ENCODE results near the gene RNF17. TPM values are rescaled to one million over a fixed set of nuclear protein-coding genes. Genes with fewer than 3 reads are reported as not detected.
"Not testable (repeated sequence)": the region's sequence is repeated elsewhere in the genome, so short reads cannot be mapped to it uniquely, and the experiment has no call there.

Gene RNF17
- total RNA-seq, 1 experiment from 2014 or later, result not detected

GRCh38 chr13:24764276-24764630 is 284 bp downstream of the RNF17 start:
- no peak overlapping the region for H3K4me3 ChIP-seq (ENCODE audit: insufficient read depth, low read depth, low read length)
- no peaks in the 10 kb centered on the region for H3K27me3 ChIP-seq (ENCODE audit: control insufficient read depth, insufficient read depth, low read length)
- peak; percentile 13 for DNase-seq

DNA sequence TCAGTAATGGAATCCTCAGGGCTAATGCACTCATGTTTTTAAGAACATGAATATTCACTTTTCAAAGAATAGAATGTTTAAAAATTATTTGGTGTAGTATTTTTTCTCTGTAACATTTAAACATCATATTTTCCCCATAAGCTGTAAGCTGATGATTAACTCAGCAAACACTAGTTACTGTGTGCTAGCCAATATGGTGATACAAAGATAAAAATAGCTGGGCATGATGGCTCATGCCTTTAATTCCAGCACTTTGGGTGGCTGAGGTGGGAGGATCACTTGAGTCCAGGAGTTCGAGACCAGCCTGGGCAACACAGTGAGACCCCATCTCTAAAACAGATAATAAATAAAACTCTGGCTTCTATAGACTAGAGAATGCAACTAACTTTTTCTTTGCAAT is 13.2 kb downstream of the RNF17 start:
- H3K36me3 ChIP-seq (replicated peaks; ENCODE audit: control insufficient read depth, insufficient read depth, low read length), result no peaks in the 10 kb centered on the region
- no peaks in the 10 kb centered on the region for H3K27me3 ChIP-seq (ENCODE audit: control insufficient read depth, insufficient read depth, low read length)
- no peak overlapping the region for H3K4me3 ChIP-seq (ENCODE audit: insufficient read depth, low read depth, low read length)
- DNase-seq, result no peak

More at GRCh38 chr13:24764276-24764630, 284 bp downstream of the RNF17 start:
- H3K36me3 ChIP-seq (replicated peaks; ENCODE audit: control insufficient read depth, insufficient read depth, low read length), result no peaks in the 10 kb centered on the region

GRCh38 chr13:24784319-24784718 is 20.4 kb downstream of the RNF17 start:
- Histone ChIP-seq H3K4me3 (ENCODE audit: insufficient read depth, low read depth, low read length) (no peak overlapping the region), H3K36me3 (replicated peaks; ENCODE audit: control insufficient read depth, insufficient read depth, low read length) (no peaks in the 10 kb centered on the region), H3K27me3 (ENCODE audit: control insufficient read depth, insufficient read depth, low read length) (no peaks in the 10 kb centered on the region)
- DNase-seq, result no peak

- H3K4me3 ChIP-seq (ENCODE audit: insufficient read depth, low read depth, low read length), result no peak overlapping the region
- DNase-seq, result no peak
Measured at GRCh38 chr13:24788538-24788937, 24.6 kb downstream of the RNF17 start.

GRCh38 chr13:24802074-24802473 is 38.1 kb downstream of the RNF17 start:
- DNase-seq, result no peak
- H3K27me3 ChIP-seq (ENCODE audit: control insufficient read depth, insufficient read depth, low read length), result no peaks in the 10 kb centered on the region
- no peaks in the 10 kb centered on the region for H3K36me3 ChIP-seq (replicated peaks; ENCODE audit: control insufficient read depth, insufficient read depth, low read length)
- H3K4me3 ChIP-seq (ENCODE audit: insufficient read depth, low read depth, low read length), result no peak overlapping the region

More at GRCh38 chr13:24788538-24788937, 24.6 kb downstream of the RNF17 start:
- Histone ChIP-seq H3K36me3 (replicated peaks; ENCODE audit: control insufficient read depth, insufficient read depth, low read length) (no peaks in the 10 kb centered on the region), H3K27me3 (ENCODE audit: control insufficient read depth, insufficient read depth, low read length) (no peaks in the 10 kb centered on the region)

GRCh38 chr13:24821207-24821606 is 57.2 kb downstream of the RNF17 start:
- Histone ChIP-seq H3K27me3 (ENCODE audit: control insufficient read depth, insufficient read depth, low read length) (no peaks in the 10 kb centered on the region), H3K36me3 (replicated peaks; ENCODE audit: control insufficient read depth, insufficient read depth, low read length) (no peaks in the 10 kb centered on the region), H3K4me3 (ENCODE audit: insufficient read depth, low read depth, low read length) (no peak overlapping the region)
- DNase-seq, result no peak

GRCh38 chr13:24822640-24823039 is 58.7 kb downstream of the RNF17 start:
- no peaks in the 10 kb centered on the region for H3K27me3 ChIP-seq (ENCODE audit: control insufficient read depth, insufficient read depth, low read length)
- no peaks in the 10 kb centered on the region for H3K36me3 ChIP-seq (replicated peaks; ENCODE audit: control insufficient read depth, insufficient read depth, low read length)
- no peak overlapping the region for H3K4me3 ChIP-seq (ENCODE audit: insufficient read depth, low read depth, low read length)
- DNase-seq, result no peak

GRCh38 chr13:24823122-24823710 is 59.2 kb downstream of the RNF17 start:
- H3K36me3 ChIP-seq (replicated peaks; ENCODE audit: control insufficient read depth, insufficient read depth, low read length); H3K4me3 ChIP-seq (ENCODE audit: insufficient read depth, low read depth, low read length); DNase-seq; H3K27me3 ChIP-seq (ENCODE audit: control insufficient read depth, insufficient read depth, low read length): not testable (repeated sequence)

DNA sequence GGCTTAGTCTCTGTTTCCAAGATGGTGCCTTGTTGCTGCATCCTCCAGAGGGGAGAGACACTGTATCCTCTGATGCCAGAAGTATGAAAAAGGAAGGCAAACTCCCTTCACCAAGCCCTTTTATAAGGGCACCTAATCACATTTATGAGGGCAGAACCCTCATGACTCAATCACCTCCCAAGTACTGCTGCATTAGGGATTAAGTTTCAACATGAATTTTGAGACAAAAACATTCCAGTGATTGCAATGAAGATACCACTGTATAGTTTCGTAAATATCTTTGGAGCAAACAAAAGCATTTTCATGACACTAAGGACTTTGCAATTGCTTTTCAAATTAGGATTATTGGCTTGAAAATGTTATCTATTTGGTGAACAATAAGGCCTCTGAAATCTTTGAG is 63.8 kb downstream of the RNF17 start:
- Histone ChIP-seq H3K36me3 (replicated peaks; ENCODE audit: control insufficient read depth, insufficient read depth, low read length) (no peaks in the 10 kb centered on the region), H3K27me3 (ENCODE audit: control insufficient read depth, insufficient read depth, low read length) (no peaks in the 10 kb centered on the region), H3K4me3 (ENCODE audit: insufficient read depth, low read depth, low read length) (no peak overlapping the region)
- DNase-seq, result no peak

GRCh38 chr13:24834902-24835510 is 71.0 kb downstream of the RNF17 start:
- DNase-seq, result no peak
- H3K4me3 ChIP-seq (ENCODE audit: insufficient read depth, low read depth, low read length), result no peak overlapping the region

GRCh38 chr13:24837528-24837927 is 73.6 kb downstream of the RNF17 start:
- not testable (repeated sequence) for H3K27me3 ChIP-seq (ENCODE audit: control insufficient read depth, insufficient read depth, low read length); H3K4me3 ChIP-seq (ENCODE audit: insufficient read depth, low read depth, low read length); H3K36me3 ChIP-seq (replicated peaks; ENCODE audit: control insufficient read depth, insufficient read depth, low read length); DNase-seq

More at GRCh38 chr13:24834902-24835510, 71.0 kb downstream of the RNF17 start:
- Histone ChIP-seq H3K27me3 (ENCODE audit: control insufficient read depth, insufficient read depth, low read length) (no peaks in the 10 kb centered on the region), H3K36me3 (replicated peaks; ENCODE audit: control insufficient read depth, insufficient read depth, low read length) (no peaks in the 10 kb centered on the region)

DNA sequence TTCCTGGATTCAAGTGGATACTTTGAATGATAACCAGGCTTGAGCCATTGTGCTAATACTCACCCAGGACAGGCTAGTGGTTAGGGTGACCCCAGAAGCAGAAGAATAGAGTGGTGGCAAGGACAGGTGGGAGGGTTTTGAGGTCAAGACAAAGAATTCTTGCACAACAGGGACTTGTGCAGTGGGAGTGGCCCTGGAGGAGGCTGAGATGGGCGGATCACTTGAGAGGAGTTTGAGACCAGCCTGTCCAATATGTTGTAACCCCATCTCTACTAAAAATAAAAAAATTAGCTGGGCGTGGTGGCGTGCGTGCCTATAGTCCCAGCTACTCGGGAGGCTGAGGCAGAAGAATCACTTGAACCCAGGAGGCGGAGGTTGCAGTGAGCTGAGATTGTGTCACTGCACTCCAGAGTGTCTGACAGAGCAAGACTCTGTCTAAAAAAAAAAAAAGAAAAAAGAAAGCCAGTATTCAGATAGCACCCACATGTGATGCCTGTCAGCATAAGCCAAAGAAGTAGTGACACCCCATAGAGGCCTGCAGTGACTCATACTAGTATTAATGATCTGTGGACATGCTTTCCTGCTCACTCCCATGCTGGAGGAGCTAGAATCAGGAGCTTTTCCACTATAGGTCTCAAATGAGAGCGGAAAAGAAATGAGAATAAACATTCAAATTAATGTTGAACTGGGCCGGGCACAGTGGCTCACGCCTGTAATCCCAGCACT is 78.7 kb downstream of the RNF17 start:
- Histone ChIP-seq H3K4me3 (ENCODE audit: insufficient read depth, low read depth, low read length) (no peak overlapping the region), H3K27me3 (ENCODE audit: control insufficient read depth, insufficient read depth, low read length) (no peaks in the 10 kb centered on the region), H3K36me3 (replicated peaks; ENCODE audit: control insufficient read depth, insufficient read depth, low read length) (no peaks in the 10 kb centered on the region)
- no peak for DNase-seq

DNA sequence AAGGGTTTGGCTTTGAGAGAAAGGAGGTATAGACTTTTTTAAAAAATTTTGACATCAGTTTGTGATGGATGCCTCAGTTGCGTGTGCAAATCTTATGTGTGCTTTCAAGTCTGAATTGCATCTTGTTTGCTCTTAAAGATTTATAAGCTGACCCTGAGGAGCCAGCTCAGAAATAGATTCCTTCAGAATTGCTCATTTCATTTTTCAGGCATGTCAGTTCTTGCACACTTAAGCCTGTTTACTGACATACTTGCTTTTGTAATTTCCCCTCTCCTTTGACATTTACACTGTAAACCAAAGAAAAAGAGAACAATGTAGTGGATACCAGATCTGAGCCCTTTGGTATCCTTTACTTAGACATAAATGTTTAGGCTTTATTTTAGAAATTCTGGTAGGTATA is 87.6 kb downstream of the RNF17 start:
- Histone ChIP-seq H3K4me3 (ENCODE audit: insufficient read depth, low read depth, low read length) (no peak overlapping the region), H3K36me3 (replicated peaks; ENCODE audit: control insufficient read depth, insufficient read depth, low read length) (no peaks in the 10 kb centered on the region), H3K27me3 (ENCODE audit: control insufficient read depth, insufficient read depth, low read length) (no peaks in the 10 kb centered on the region)
- no peak for DNase-seq

- Histone ChIP-seq H3K36me3 (replicated peaks; ENCODE audit: control insufficient read depth, insufficient read depth, low read length) (no peaks in the 10 kb centered on the region), H3K27me3 (ENCODE audit: control insufficient read depth, insufficient read depth, low read length) (no peaks in the 10 kb centered on the region), H3K4me3 (ENCODE audit: insufficient read depth, low read depth, low read length) (no peak overlapping the region)
- no peak for DNase-seq
Measured at GRCh38 chr13:24854311-24854710, 90.3 kb downstream of the RNF17 start.

DNA sequence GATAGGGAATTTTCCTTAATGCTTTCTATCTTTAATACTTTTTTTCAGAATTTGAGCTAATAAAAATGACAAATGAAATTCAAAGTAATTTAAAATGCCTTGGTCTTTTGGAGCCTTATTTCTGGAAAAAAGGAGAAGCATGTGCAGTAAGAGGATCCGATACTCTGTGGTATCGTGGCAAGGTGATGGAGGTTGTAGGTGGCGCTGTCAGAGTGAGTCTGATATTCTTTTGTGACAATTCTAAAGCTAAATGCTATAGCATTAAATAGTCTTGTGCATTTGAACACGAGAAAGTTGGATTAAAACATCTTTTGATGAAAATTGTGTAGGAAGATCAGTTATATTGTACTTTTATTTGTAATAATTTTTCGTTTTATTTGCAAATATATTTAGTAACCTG is 95.0 kb downstream of the RNF17 start:
- Histone ChIP-seq H3K36me3 (replicated peaks; ENCODE audit: control insufficient read depth, insufficient read depth, low read length) (no peaks in the 10 kb centered on the region), H3K4me3 (ENCODE audit: insufficient read depth, low read depth, low read length) (no peak overlapping the region), H3K27me3 (ENCODE audit: control insufficient read depth, insufficient read depth, low read length) (no peaks in the 10 kb centered on the region)
- no peak for DNase-seq
